AG09309 (cell line): ENCODE measurements around the gene VPS37D.

Source experiments
- DNase-seq: peaks from one replicate; pipeline ENCODE4 v3.0.0-alpha.2; 2010; ENCODE audit warnings: low read depth
- H3K4me3 ChIP-seq: 2 replicates; pipeline ENCODE4 v1.5.1; 2011; ENCODE audit warnings: mild to moderate bottlenecking, low read depth, low read length, moderate library complexity; ENCODE audit not compliant: control insufficient read depth
- TF ChIP-seq, protein P1 (sequence below): IDR thresholded peaks from 2 replicates; pipeline ENCODE4 v1.5.1; 2011; ENCODE audit warnings: mild to moderate bottlenecking, low read depth, low read length, inconsistent platforms; ENCODE audit not compliant: insufficient read depth, control insufficient read depth; ENCODE audit errors: missing control alignments

VPS37D gene

DNA sequence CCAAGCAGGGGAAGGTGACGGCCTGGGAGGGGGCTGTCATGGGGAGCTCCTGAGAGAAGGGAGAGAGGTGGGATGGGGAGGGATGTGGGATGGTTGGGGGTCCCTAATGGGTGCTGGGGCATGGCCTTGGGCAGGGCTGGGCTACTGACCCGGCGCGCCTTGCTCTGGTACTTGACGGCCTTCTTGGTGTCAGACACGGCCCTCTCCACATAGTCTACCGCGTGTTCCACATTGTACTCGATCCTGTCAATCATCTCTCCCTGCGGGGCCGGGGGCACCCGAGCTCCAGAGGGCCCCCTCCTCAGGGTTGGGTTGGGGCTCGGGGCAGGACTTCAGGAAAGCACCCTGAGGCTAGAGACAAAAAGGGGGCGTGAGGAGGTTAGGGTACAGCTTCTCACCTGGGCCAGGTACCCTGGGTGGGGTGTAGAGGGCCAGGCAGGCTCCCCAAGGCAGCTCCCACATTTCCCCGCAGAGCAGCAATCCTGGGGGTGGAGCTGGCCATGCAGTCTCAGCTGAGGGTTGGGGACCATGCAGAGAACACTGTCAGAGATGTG is 33.0 kb downstream of the VPS37D start:
- H3K4me3 ChIP-seq, result no peak overlapping the region
- TF ChIP-seq, protein P1, sequence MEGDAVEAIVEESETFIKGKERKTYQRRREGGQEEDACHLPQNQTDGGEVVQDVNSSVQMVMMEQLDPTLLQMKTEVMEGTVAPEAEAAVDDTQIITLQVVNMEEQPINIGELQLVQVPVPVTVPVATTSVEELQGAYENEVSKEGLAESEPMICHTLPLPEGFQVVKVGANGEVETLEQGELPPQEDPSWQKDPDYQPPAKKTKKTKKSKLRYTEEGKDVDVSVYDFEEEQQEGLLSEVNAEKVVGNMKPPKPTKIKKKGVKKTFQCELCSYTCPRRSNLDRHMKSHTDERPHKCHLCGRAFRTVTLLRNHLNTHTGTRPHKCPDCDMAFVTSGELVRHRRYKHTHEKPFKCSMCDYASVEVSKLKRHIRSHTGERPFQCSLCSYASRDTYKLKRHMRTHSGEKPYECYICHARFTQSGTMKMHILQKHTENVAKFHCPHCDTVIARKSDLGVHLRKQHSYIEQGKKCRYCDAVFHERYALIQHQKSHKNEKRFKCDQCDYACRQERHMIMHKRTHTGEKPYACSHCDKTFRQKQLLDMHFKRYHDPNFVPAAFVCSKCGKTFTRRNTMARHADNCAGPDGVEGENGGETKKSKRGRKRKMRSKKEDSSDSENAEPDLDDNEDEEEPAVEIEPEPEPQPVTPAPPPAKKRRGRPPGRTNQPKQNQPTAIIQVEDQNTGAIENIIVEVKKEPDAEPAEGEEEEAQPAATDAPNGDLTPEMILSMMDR, result no peak
- no peak for DNase-seq

GRCh38 chr7:73701357-73701995 is 33.8 kb downstream of the VPS37D start:
- TF ChIP-seq, protein P1, result peak; percentile 63
- DNase-seq, result no peak
- no peak overlapping the region for H3K4me3 ChIP-seq

DNA sequence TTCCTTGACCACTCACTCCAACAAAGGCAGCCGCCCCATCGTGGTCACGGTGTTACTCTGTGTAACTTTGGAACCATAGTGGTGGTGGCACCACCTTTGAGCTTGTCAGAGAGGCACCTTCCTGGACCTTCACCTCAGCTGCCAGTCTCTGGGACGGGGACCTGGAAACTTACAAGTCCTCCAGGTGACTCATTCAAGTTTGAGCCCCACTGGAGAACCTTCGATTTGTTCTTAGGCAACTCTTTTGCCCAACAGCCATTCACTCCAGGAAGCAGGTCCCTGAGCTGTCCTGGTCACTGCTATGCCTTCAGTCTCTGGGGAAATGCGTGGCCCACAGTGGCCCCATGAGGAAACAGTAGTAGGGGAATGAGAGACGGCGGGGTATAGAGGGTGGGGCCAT is 34.6 kb downstream of the VPS37D start:
- H3K4me3 ChIP-seq, result no peak overlapping the region
- DNase-seq, result no peak
- TF ChIP-seq, protein P1, result no peak

DNA sequence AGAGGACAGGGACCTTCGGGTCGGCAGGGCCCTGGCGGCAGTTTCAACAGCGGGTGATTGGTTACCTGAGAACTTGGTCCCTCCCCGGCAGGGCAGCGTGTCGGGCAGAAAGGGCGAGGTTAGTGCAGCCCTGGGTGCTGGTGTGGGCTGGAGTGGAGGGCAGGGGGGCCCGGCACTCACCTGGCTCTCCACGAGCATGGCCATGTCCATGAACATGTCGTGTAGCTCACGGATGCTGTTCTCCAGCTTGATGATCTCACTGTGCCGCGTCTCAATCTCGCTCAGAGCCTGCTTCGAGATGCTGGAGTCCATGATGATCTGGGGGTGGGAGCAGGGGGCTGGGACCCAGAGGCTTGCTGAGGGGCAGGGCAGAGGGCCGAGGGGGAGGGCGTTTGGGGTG is 35.0 kb downstream of the VPS37D start:
- no peak for DNase-seq
- TF ChIP-seq, protein P1, result no peak
- no peak overlapping the region for H3K4me3 ChIP-seq

DNA sequence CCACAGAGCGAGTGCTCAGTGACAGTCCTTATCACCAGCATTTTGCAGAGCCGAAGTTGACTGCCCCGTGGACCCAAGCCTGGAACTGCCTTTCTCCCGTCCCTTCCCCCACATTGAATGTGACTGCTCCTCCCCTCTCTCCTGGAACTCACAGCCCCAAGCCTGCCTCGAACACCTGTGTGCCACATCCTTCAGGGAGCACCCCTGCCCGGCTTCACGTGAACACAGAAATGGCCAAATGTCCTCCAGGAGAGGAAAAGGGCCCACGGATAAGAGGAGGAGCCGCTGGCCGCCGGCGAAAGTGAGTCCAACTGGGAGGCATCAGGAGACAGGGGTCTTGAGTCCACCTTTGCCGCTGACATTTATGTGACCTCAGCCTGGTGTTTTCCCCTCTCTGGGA is 35.6 kb downstream of the VPS37D start:
- DNase-seq, result no peak
- no peak overlapping the region for H3K4me3 ChIP-seq
- TF ChIP-seq, protein P1, result no peak

GRCh38 chr7:73703757-73704639 is 36.4 kb downstream of the VPS37D start:
- H3K4me3 ChIP-seq, result no peak overlapping the region
- no peak for DNase-seq
- TF ChIP-seq, protein P1, result no peak
